ENCODE data around the gene SPACA9. TPM values are rescaled to one million over a fixed set of nuclear protein-coding genes. Genes with fewer than 3 reads are reported as not detected.
A peak's percentile ranks its signal among the peaks of the same experiment; 100 is the strongest.

The SPACA9 gene
- polyA plus RNA-seq, 4 donors, result 0.22 to 1.9 (median 1.6) TPM; not detected in 1

DNA sequence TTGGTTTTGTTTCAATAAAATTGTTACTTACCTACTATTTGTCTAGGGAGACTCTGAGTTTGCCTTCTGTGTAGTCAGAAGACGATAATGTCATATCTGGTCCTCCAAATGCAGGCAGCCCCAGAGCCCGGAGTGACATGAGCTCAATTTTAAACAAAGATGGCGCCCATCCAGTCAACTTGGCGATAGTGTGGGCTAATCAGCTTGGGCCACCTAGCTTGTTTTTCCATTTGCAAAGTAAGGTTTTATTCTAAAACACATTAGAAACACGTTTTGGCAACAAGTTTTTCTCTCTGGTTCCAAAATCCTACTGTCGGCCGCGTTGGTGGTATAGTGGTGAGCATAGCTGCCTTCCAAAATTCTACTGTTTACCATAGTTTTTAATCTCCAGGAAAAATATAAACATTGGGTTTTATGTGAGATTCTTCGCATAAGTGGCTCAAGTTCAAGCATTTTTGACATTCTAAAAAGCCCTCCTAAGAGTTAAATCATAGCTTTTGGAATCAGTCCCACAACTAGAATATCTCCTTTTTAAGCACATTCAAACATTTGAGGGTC lies 52.6 kb downstream of the SPACA9 start:
- no peaks in the 10 kb centered on the region for H3K9me3 ChIP-seq (ENCODE audit: control insufficient read depth in 2 of 2, insufficient read depth in 1 of 2, low read depth in 1 of 2, low read length in 1 of 2)
- WGBS, 3 donors, result 77 to 96% (median 89%) methylated on average over 9 of the region's 9 CpGs
- H3K36me3 ChIP-seq (ENCODE audit: control insufficient read depth in 3 of 3, insufficient read depth in 2 of 3, low read depth in 1 of 3, low read length in 3 of 3), result peaks cover 0 to 15% (median 3%) of the 10 kb centered on the region in 3 donors
- no peak overlapping the region for H3K4me3 ChIP-seq (ENCODE audit: low read depth in 1 of 3, low read length in 3 of 3)
- FAIRE-seq (no peak), DNase-seq (no peak)
- no peak overlapping the region for H3K27ac ChIP-seq (ENCODE audit: low read depth in 1 of 3, low read length in 2 of 3)
- H3K4me1 ChIP-seq (ENCODE audit: control insufficient read depth in 3 of 3, insufficient read depth in 2 of 3, low read depth in 1 of 3, low read length in 2 of 3), result no peaks in the 10 kb centered on the region
- H3K27me3 ChIP-seq (ENCODE audit: control insufficient read depth in 3 of 3, insufficient read depth in 3 of 3, low read length in 3 of 3), result no peaks in the 10 kb centered on the region

- DNase-seq (no peak), FAIRE-seq (no peak)
- Histone ChIP-seq H3K27ac (ENCODE audit: low read depth in 1 of 3, low read length in 2 of 3) (no peak overlapping the region), H3K27me3 (ENCODE audit: control insufficient read depth in 3 of 3, insufficient read depth in 3 of 3, low read length in 3 of 3) (no peaks in the 10 kb centered on the region), H3K4me3 (ENCODE audit: low read depth in 1 of 3, low read length in 3 of 3) (no peak overlapping the region), H3K36me3 (ENCODE audit: control insufficient read depth in 3 of 3, insufficient read depth in 2 of 3, low read depth in 1 of 3, low read length in 3 of 3) (peaks cover 0 to 7% (median 0%) of the 10 kb centered on the region in 3 donors), H3K4me1 (ENCODE audit: control insufficient read depth in 3 of 3, insufficient read depth in 2 of 3, low read depth in 1 of 3, low read length in 2 of 3) (no peaks in the 10 kb centered on the region), H3K9me3 (ENCODE audit: control insufficient read depth in 2 of 2, insufficient read depth in 1 of 2, low read depth in 1 of 2, low read length in 1 of 2) (no peaks in the 10 kb centered on the region)
- 84 to 87% (median 84%) methylated on average over 6 of the region's 6 CpGs for WGBS, 3 donors
These were observed 56.3 kb downstream of the SPACA9 start for GRCh38 chr9:132935026-132935425.

DNA sequence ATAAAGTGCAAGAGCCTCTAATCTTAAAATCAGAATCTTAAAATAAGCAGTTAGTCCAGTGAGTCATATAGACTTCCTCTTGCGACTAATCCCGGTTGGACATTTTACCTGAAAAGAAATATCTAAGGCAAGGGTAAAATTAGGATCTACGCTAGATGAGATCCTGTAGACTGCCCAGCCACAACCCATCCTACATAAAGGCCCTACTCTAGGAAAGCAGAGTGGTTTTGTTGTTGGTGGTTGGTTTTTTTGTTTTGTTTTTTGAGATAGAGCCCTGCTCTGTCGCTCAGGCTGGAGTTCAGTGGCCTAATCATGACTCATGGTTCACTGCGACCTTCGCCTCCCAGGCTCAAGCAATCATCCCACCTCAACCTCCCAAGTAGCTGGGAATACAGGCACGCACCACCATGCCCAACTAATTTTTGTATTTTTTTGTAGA lies 58.8 kb downstream of the SPACA9 start:
- DNase-seq (peak in 1 of 2 donors; percentile 16), FAIRE-seq (no peak)
- WGBS, 3 donors, result 88 to 91% (median 91%) methylated on average over 7 of the region's 7 CpGs
- H3K36me3 ChIP-seq (ENCODE audit: control insufficient read depth in 3 of 3, insufficient read depth in 2 of 3, low read depth in 1 of 3, low read length in 3 of 3), result peaks cover 0 to 7% (median 0%) of the 10 kb centered on the region in 3 donors
- no peak overlapping the region for H3K4me3 ChIP-seq (ENCODE audit: low read depth in 1 of 3, low read length in 3 of 3)
- H3K27me3 ChIP-seq (ENCODE audit: control insufficient read depth in 3 of 3, insufficient read depth in 3 of 3, low read length in 3 of 3), result no peaks in the 10 kb centered on the region
- no peaks in the 10 kb centered on the region for H3K9me3 ChIP-seq (ENCODE audit: control insufficient read depth in 2 of 2, insufficient read depth in 1 of 2, low read depth in 1 of 2, low read length in 1 of 2)
- H3K4me1 ChIP-seq (ENCODE audit: control insufficient read depth in 3 of 3, insufficient read depth in 2 of 3, low read depth in 1 of 3, low read length in 2 of 3), result no peaks in the 10 kb centered on the region
- no peak overlapping the region for H3K27ac ChIP-seq (ENCODE audit: low read depth in 1 of 3, low read length in 2 of 3)

GRCh38 chr9:132939169-132939568 lies 60.5 kb downstream of the SPACA9 start:
- FAIRE-seq (no peak), DNase-seq (no peak)
- WGBS, 3 donors, result 87 to 98% (median 98%) methylated on average over 1 of the region's 1 CpG
- no peak overlapping the region for H3K27ac ChIP-seq (ENCODE audit: low read depth in 1 of 3, low read length in 2 of 3)
- H3K4me3 ChIP-seq (ENCODE audit: low read depth in 1 of 3, low read length in 3 of 3), result no peak overlapping the region
- H3K36me3 ChIP-seq (ENCODE audit: control insufficient read depth in 3 of 3, insufficient read depth in 2 of 3, low read depth in 1 of 3, low read length in 3 of 3), result peaks cover 0 to 2% (median 0%) of the 10 kb centered on the region in 3 donors
- peaks cover 0 to 7% (median 5%) of the 10 kb centered on the region in 3 donors for H3K4me1 ChIP-seq (ENCODE audit: control insufficient read depth in 3 of 3, insufficient read depth in 2 of 3, low read depth in 1 of 3, low read length in 2 of 3)
- H3K9me3 ChIP-seq (ENCODE audit: control insufficient read depth in 2 of 2, insufficient read depth in 1 of 2, low read depth in 1 of 2, low read length in 1 of 2), result no peaks in the 10 kb centered on the region
- H3K27me3 ChIP-seq (ENCODE audit: control insufficient read depth in 3 of 3, insufficient read depth in 3 of 3, low read length in 3 of 3), result no peaks in the 10 kb centered on the region

Other genes with a start within 250 kb of the SPACA9 start
- 10 to 100 TPM in 1 of 4 donors, 1 to 10 TPM in 3; 2.2 to 12.6 (median 4.9) TPM for gene DDX31, start 208.9 kb upstream of the SPACA9 start, polyA plus RNA-seq
- 10 to 100 TPM in 1 of 4 donors, 1 to 10 TPM in 3; 1.6 to 13.8 (median 3.4) TPM for gene GTF3C4, start 208.4 kb upstream of the SPACA9 start, polyA plus RNA-seq
- gene AK8, start 614 bp upstream of the SPACA9 start, polyA plus RNA-seq, result 1 to 10 TPM in 1 of 4 donors, under 1 TPM in 1, not detected in 2; 0.09 to 3.0 TPM
- 10 to 100 TPM in 2 of 4 donors, 1 to 10 TPM in 2; 7.3 to 43.3 (median 12.1) TPM for gene TSC1, start 65.7 kb downstream of the SPACA9 start, polyA plus RNA-seq
- 1 to 10 TPM in 2 of 4 donors, under 1 TPM in 2; 0.76 to 8.5 (median 1.1) TPM for gene GFI1B, start 99.8 kb downstream of the SPACA9 start, polyA plus RNA-seq
- 10 to 100 TPM; 37.3 to 56.0 (median 51.0) TPM for gene GTF3C5, start 152.1 kb downstream of the SPACA9 start, polyA plus RNA-seq
- gene CEL, start 183.1 kb downstream of the SPACA9 start, polyA plus RNA-seq, result 100 to 1,000 TPM in 1 of 4 donors, 1 to 10 TPM in 3; 2.8 to 463 (median 5.3) TPM
- 10 to 100 TPM; 33.0 to 49.0 (median 35.7) TPM for gene RALGDS, start 242.3 kb downstream of the SPACA9 start, polyA plus RNA-seq